WTC11 (cell line): Measurements from ENCODE around the gene ILK.

Experiments used
- ATF1 ChIP-seq: sonication (generic); formaldehyde crosslinking; IDR thresholded peaks from 2 replicates; pipeline ENCODE4 v1.8.1; 2023; ENCODE audit warnings: mild to moderate bottlenecking, moderate library complexity, missing genetic modification reagents
- FOXJ3 ChIP-seq: sonication (generic); formaldehyde crosslinking; IDR thresholded peaks from 2 replicates; pipeline ENCODE4 v1.9.0; 2021; ENCODE audit warnings: missing genetic modification reagents, mild to moderate bottlenecking, borderline replicate concordance
- FOXP1 ChIP-seq: sonication (generic); formaldehyde crosslinking; IDR thresholded peaks from 2 replicates; pipeline ENCODE4 v1.8.0; 2022; ENCODE audit warnings: missing genetic modification reagents, mild to moderate bottlenecking, moderate library complexity, borderline replicate concordance
- GTF2I ChIP-seq: fragments of 250-450 bp; sonication (Bioruptor Pico); conservative IDR thresholded peaks from 2 replicates; pipeline ENCODE4 v1.4.0; 2021; ENCODE audit warnings: mild to moderate bottlenecking
- MXD4 ChIP-seq: fragments of 250-450 bp; sonication (Bioruptor Pico); IDR thresholded peaks from 2 replicates; pipeline ENCODE4 v1.8.0; 2021; ENCODE audit warnings: mild to moderate bottlenecking, moderate library complexity, borderline replicate concordance
- RELA ChIP-seq: sonication (generic); formaldehyde crosslinking; IDR thresholded peaks from 2 replicates; pipeline ENCODE4 v1.8.1; 2022; ENCODE audit warnings: missing genetic modification reagents, mild to moderate bottlenecking, borderline replicate concordance
- TEAD1 ChIP-seq: sonication (generic); formaldehyde crosslinking; IDR thresholded peaks from 2 replicates; pipeline ENCODE4 v1.8.0; 2022; ENCODE audit warnings: mild to moderate bottlenecking, missing genetic modification reagents
- TEAD4 ChIP-seq: sonication (generic); formaldehyde crosslinking; IDR thresholded peaks from 2 replicates; pipeline ENCODE4 v1.8.0; 2022; ENCODE audit warnings: mild to moderate bottlenecking, missing genetic modification reagents
- ZNF138 ChIP-seq: sonication (generic); formaldehyde crosslinking; conservative IDR thresholded peaks from 2 replicates; pipeline ENCODE4 v1.8.1; 2022; ENCODE audit warnings: mild to moderate bottlenecking, moderate library complexity, missing genetic modification reagents
- ZNF317 ChIP-seq: sonication (generic); formaldehyde crosslinking; IDR thresholded peaks from 2 replicates; pipeline ENCODE4 v1.8.1; 2023; ENCODE audit warnings: low read depth, mild to moderate bottlenecking, moderate library complexity, missing genetic modification reagents, borderline replicate concordance
- ZNF416 ChIP-seq: fragments of 250-450 bp; sonication (Bioruptor Pico); IDR thresholded peaks from 2 replicates; pipeline ENCODE4 v1.9.0; 2021; ENCODE audit warnings: mild to moderate bottlenecking, inconsistent platforms
- TF ChIP-seq, protein P1 (sequence below): fragments of 200-600 bp; IDR thresholded peaks from 2 replicates; pipeline ENCODE4 v1.8.0; 2022; ENCODE audit warnings: antibody characterized with exemption
- TF ChIP-seq, protein P2 (sequence below): sonication (generic); formaldehyde crosslinking; IDR thresholded peaks from 2 replicates; pipeline ENCODE4 v1.8.1; 2022; ENCODE audit warnings: low read depth, mild to moderate bottlenecking, moderate library complexity, missing genetic modification reagents, borderline replicate concordance

- TF ChIP-seq RELA (CRISPR knock-in tag): no peak
- no peak for TF ChIP-seq ZNF138 (CRISPR knock-in tag)
- TF ChIP-seq, protein P1, sequence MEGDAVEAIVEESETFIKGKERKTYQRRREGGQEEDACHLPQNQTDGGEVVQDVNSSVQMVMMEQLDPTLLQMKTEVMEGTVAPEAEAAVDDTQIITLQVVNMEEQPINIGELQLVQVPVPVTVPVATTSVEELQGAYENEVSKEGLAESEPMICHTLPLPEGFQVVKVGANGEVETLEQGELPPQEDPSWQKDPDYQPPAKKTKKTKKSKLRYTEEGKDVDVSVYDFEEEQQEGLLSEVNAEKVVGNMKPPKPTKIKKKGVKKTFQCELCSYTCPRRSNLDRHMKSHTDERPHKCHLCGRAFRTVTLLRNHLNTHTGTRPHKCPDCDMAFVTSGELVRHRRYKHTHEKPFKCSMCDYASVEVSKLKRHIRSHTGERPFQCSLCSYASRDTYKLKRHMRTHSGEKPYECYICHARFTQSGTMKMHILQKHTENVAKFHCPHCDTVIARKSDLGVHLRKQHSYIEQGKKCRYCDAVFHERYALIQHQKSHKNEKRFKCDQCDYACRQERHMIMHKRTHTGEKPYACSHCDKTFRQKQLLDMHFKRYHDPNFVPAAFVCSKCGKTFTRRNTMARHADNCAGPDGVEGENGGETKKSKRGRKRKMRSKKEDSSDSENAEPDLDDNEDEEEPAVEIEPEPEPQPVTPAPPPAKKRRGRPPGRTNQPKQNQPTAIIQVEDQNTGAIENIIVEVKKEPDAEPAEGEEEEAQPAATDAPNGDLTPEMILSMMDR: no peak
- TF ChIP-seq ZNF416 (CRISPR knock-in tag): no peak
- TF ChIP-seq ATF1 (CRISPR knock-in tag): no peak
- no peak for TF ChIP-seq TEAD4 (CRISPR knock-in tag)
- TF ChIP-seq TEAD1 (CRISPR knock-in tag): no peak
- TF ChIP-seq FOXP1 (CRISPR knock-in tag): no peak
- TF ChIP-seq ZNF317: no peak
- no peak for TF ChIP-seq FOXJ3
- TF ChIP-seq, protein P2, sequence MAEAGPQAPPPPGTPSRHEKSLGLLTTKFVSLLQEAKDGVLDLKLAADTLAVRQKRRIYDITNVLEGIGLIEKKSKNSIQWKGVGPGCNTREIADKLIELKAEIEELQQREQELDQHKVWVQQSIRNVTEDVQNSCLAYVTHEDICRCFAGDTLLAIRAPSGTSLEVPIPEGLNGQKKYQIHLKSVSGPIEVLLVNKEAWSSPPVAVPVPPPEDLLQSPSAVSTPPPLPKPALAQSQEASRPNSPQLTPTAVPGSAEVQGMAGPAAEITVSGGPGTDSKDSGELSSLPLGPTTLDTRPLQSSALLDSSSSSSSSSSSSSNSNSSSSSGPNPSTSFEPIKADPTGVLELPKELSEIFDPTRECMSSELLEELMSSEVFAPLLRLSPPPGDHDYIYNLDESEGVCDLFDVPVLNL (CRISPR knock-in tag): no peak
- TF ChIP-seq GTF2I (CRISPR knock-in tag): no peak
- no peak for TF ChIP-seq MXD4 (CRISPR knock-in tag)
Observed at GRCh38 chr11:6650104-6650503, 46.5 kb downstream of the ILK start.
